ENCODE measurements around the gene ZNF385A. TPM values are rescaled to one million over a fixed set of nuclear protein-coding genes. Genes with fewer than 3 reads are reported as not detected.

The ZNF385A gene
- polyA plus RNA-seq, 2 donors, result 44.6 to 49.9 TPM

GRCh38 chr12:54425702-54426101, 41.2 kb upstream of the ZNF385A start:
- Histone ChIP-seq H3K4me1 (ENCODE audit: control insufficient read depth in 2 of 2, insufficient read depth in 2 of 2, low read length in 1 of 2) (peaks cover 0 to 2% of the 10 kb centered on the region in 2 donors), H3K36me3 (ENCODE audit: control insufficient read depth in 2 of 2, insufficient read depth in 2 of 2, low read length in 1 of 2) (no peaks in the 10 kb centered on the region), H3K9me3 (ENCODE audit: control insufficient read depth in 2 of 2, insufficient read depth in 1 of 2, low read depth in 1 of 2, low read length in 1 of 2) (no peaks in the 10 kb centered on the region), H3K4me3 (ENCODE audit: low read depth in 1 of 2, low read length in 2 of 2) (no peak overlapping the region), H3K27me3 (ENCODE audit: control insufficient read depth in 1 of 2, insufficient read depth in 2 of 2, low read length in 2 of 2) (no peaks in the 10 kb centered on the region), H3K27ac (ENCODE audit: low read depth in 2 of 2, low read length in 1 of 2) (peak overlapping the region in 1 of 2 donors; percentile 24)
- WGBS, 2 donors, result 18 to 34% methylated on average over 2 of the region's 2 CpGs

- H3K27ac ChIP-seq (ENCODE audit: low read depth in 2 of 2, low read length in 1 of 2), result peak overlapping the region in 1 of 2 donors; percentile 17
- no peaks in the 10 kb centered on the region for H3K27me3 ChIP-seq (ENCODE audit: control insufficient read depth in 1 of 2, insufficient read depth in 2 of 2, low read length in 2 of 2)
- 62 to 67% methylated on average over 3 of the region's 3 CpGs for WGBS, 2 donors
- H3K9me3 ChIP-seq (ENCODE audit: control insufficient read depth in 2 of 2, insufficient read depth in 1 of 2, low read depth in 1 of 2, low read length in 1 of 2), result no peaks in the 10 kb centered on the region
- peaks cover 0 to 2% of the 10 kb centered on the region in 2 donors for H3K4me1 ChIP-seq (ENCODE audit: control insufficient read depth in 2 of 2, insufficient read depth in 2 of 2, low read length in 1 of 2)
- H3K4me3 ChIP-seq (ENCODE audit: low read depth in 1 of 2, low read length in 2 of 2), result no peak overlapping the region
- H3K36me3 ChIP-seq (ENCODE audit: control insufficient read depth in 2 of 2, insufficient read depth in 2 of 2, low read length in 1 of 2), result no peaks in the 10 kb centered on the region
Observed at GRCh38 chr12:54424224-54424623, 39.7 kb upstream of the ZNF385A start.

- 72 to 73% methylated on average over 5 of the region's 5 CpGs for WGBS, 2 donors
- Histone ChIP-seq H3K4me3 (ENCODE audit: low read depth in 1 of 2, low read length in 2 of 2) (no peak overlapping the region), H3K4me1 (ENCODE audit: control insufficient read depth in 2 of 2, insufficient read depth in 2 of 2, low read length in 1 of 2) (no peaks in the 10 kb centered on the region), H3K36me3 (ENCODE audit: control insufficient read depth in 2 of 2, insufficient read depth in 2 of 2, low read length in 1 of 2) (no peaks in the 10 kb centered on the region), H3K27ac (ENCODE audit: low read depth in 2 of 2, low read length in 1 of 2) (no peak overlapping the region), H3K27me3 (ENCODE audit: control insufficient read depth in 1 of 2, insufficient read depth in 2 of 2, low read length in 2 of 2) (no peaks in the 10 kb centered on the region), H3K9me3 (ENCODE audit: control insufficient read depth in 2 of 2, insufficient read depth in 1 of 2, low read depth in 1 of 2, low read length in 1 of 2) (no peaks in the 10 kb centered on the region)
Observed at GRCh38 chr12:54423816-54424150, 39.2 kb upstream of the ZNF385A start.

- Histone ChIP-seq H3K27me3 (ENCODE audit: control insufficient read depth in 1 of 2, insufficient read depth in 2 of 2, low read length in 2 of 2) (no peaks in the 10 kb centered on the region), H3K27ac (ENCODE audit: low read depth in 2 of 2, low read length in 1 of 2) (peak overlapping the region; percentile 72 to 84), H3K4me1 (ENCODE audit: control insufficient read depth in 2 of 2, insufficient read depth in 2 of 2, low read length in 1 of 2) (no peaks in the 10 kb centered on the region), H3K36me3 (ENCODE audit: control insufficient read depth in 2 of 2, insufficient read depth in 2 of 2, low read length in 1 of 2) (no peaks in the 10 kb centered on the region), H3K4me3 (ENCODE audit: low read depth in 1 of 2, low read length in 2 of 2) (no peak overlapping the region), H3K9me3 (ENCODE audit: control insufficient read depth in 2 of 2, insufficient read depth in 1 of 2, low read depth in 1 of 2, low read length in 1 of 2) (no peaks in the 10 kb centered on the region)
- WGBS, 2 donors, result 77 to 85% methylated on average over 2 of the region's 2 CpGs
Observed at GRCh38 chr12:54421879-54422250, 37.3 kb upstream of the ZNF385A start.

- WGBS, 2 donors, result 68 to 69% methylated on average over 4 of the region's 4 CpGs
- H3K4me1 ChIP-seq (ENCODE audit: control insufficient read depth in 2 of 2, insufficient read depth in 2 of 2, low read length in 1 of 2), result no peaks in the 10 kb centered on the region
- H3K27me3 ChIP-seq (ENCODE audit: control insufficient read depth in 1 of 2, insufficient read depth in 2 of 2, low read length in 2 of 2), result no peaks in the 10 kb centered on the region
- no peaks in the 10 kb centered on the region for H3K9me3 ChIP-seq (ENCODE audit: control insufficient read depth in 2 of 2, insufficient read depth in 1 of 2, low read depth in 1 of 2, low read length in 1 of 2)
- H3K36me3 ChIP-seq (ENCODE audit: control insufficient read depth in 2 of 2, insufficient read depth in 2 of 2, low read length in 1 of 2), result no peaks in the 10 kb centered on the region
- peak overlapping the region; percentile 84 to 88 for H3K27ac ChIP-seq (ENCODE audit: low read depth in 2 of 2, low read length in 1 of 2)
- H3K4me3 ChIP-seq (ENCODE audit: low read depth in 1 of 2, low read length in 2 of 2), result no peak overlapping the region
Observed at GRCh38 chr12:54421175-54421878, 36.8 kb upstream of the ZNF385A start.

GRCh38 chr12:54420766-54421144, 36.2 kb upstream of the ZNF385A start:
- no peaks in the 10 kb centered on the region for H3K27me3 ChIP-seq (ENCODE audit: control insufficient read depth in 1 of 2, insufficient read depth in 2 of 2, low read length in 2 of 2)
- no peaks in the 10 kb centered on the region for H3K4me1 ChIP-seq (ENCODE audit: control insufficient read depth in 2 of 2, insufficient read depth in 2 of 2, low read length in 1 of 2)
- peak overlapping the region; percentile 40 to 88 for H3K27ac ChIP-seq (ENCODE audit: low read depth in 2 of 2, low read length in 1 of 2)
- WGBS, 2 donors, result 65 to 66% methylated on average over 2 of the region's 2 CpGs
- H3K4me3 ChIP-seq (ENCODE audit: low read depth in 1 of 2, low read length in 2 of 2), result no peak overlapping the region
- no peaks in the 10 kb centered on the region for H3K36me3 ChIP-seq (ENCODE audit: control insufficient read depth in 2 of 2, insufficient read depth in 2 of 2, low read length in 1 of 2)
- H3K9me3 ChIP-seq (ENCODE audit: control insufficient read depth in 2 of 2, insufficient read depth in 1 of 2, low read depth in 1 of 2, low read length in 1 of 2), result no peaks in the 10 kb centered on the region

- Histone ChIP-seq H3K27ac (ENCODE audit: low read depth in 2 of 2, low read length in 1 of 2) (peak within 1 kb of the TSS; percentile 82 to 88), H3K4me3 (ENCODE audit: low read depth in 1 of 2, low read length in 2 of 2) (peak within 1 kb of the TSS; percentile 56 to 72), H3K4me1 (ENCODE audit: control insufficient read depth in 2 of 2, insufficient read depth in 2 of 2, low read length in 1 of 2) (no peaks in the 10 kb centered on the region), H3K36me3 (ENCODE audit: control insufficient read depth in 2 of 2, insufficient read depth in 2 of 2, low read length in 1 of 2) (no peaks in the 10 kb centered on the region), H3K9me3 (ENCODE audit: control insufficient read depth in 2 of 2, insufficient read depth in 1 of 2, low read depth in 1 of 2, low read length in 1 of 2) (no peaks in the 10 kb centered on the region), H3K27me3 (ENCODE audit: control insufficient read depth in 1 of 2, insufficient read depth in 2 of 2, low read length in 2 of 2) (no peaks in the 10 kb centered on the region)
- WGBS, 2 donors, result 2 to 4% methylated on average over 37 to 46 of the region's 46 CpGs
Observed at GRCh38 chr12:54419088-54419887, 34.8 kb upstream of the ZNF385A start, which contains the start of gene ITGA5. Gene ITGA5, minus strand, starts transcription at chr12:54419266. Its CDS starts 68 bp downstream, at chr12:54419198.

- WGBS, 2 donors, result 4 to 5% methylated on average over 30 to 35 of the region's 35 CpGs
- peaks cover under 1 to 2% of the 10 kb centered on the region in 2 donors for H3K4me1 ChIP-seq (ENCODE audit: control insufficient read depth in 2 of 2, insufficient read depth in 2 of 2, low read length in 1 of 2)
Observed at GRCh38 chr12:54418441-54419087, 34.0 kb upstream of the ZNF385A start.

GRCh38 chr12:54417712-54418440, 33.3 kb upstream of the ZNF385A start:
- Histone ChIP-seq H3K4me3 (ENCODE audit: low read depth in 1 of 2, low read length in 2 of 2) (peak overlapping the region; percentile 56 to 72), H3K9me3 (ENCODE audit: control insufficient read depth in 2 of 2, insufficient read depth in 1 of 2, low read depth in 1 of 2, low read length in 1 of 2) (no peaks in the 10 kb centered on the region), H3K27me3 (ENCODE audit: control insufficient read depth in 1 of 2, insufficient read depth in 2 of 2, low read length in 2 of 2) (no peaks in the 10 kb centered on the region), H3K27ac (ENCODE audit: low read depth in 2 of 2, low read length in 1 of 2) (peak overlapping the region; percentile 82 to 88), H3K36me3 (ENCODE audit: control insufficient read depth in 2 of 2, insufficient read depth in 2 of 2, low read length in 1 of 2) (no peaks in the 10 kb centered on the region), H3K4me1 (ENCODE audit: control insufficient read depth in 2 of 2, insufficient read depth in 2 of 2, low read length in 1 of 2) (peaks cover 4 to 6% of the 10 kb centered on the region in 2 donors)
- WGBS, 2 donors, result 32 to 37% methylated on average over 22 to 25 of the region's 25 CpGs

More at GRCh38 chr12:54418441-54419087, 34.0 kb upstream of the ZNF385A start:
- no peaks in the 10 kb centered on the region for H3K9me3 ChIP-seq (ENCODE audit: control insufficient read depth in 2 of 2, insufficient read depth in 1 of 2, low read depth in 1 of 2, low read length in 1 of 2)
- no peaks in the 10 kb centered on the region for H3K27me3 ChIP-seq (ENCODE audit: control insufficient read depth in 1 of 2, insufficient read depth in 2 of 2, low read length in 2 of 2)
- peak overlapping the region; percentile 56 to 72 for H3K4me3 ChIP-seq (ENCODE audit: low read depth in 1 of 2, low read length in 2 of 2)
- H3K27ac ChIP-seq (ENCODE audit: low read depth in 2 of 2, low read length in 1 of 2), result peak overlapping the region; percentile 82 to 88
- H3K36me3 ChIP-seq (ENCODE audit: control insufficient read depth in 2 of 2, insufficient read depth in 2 of 2, low read length in 1 of 2), result no peaks in the 10 kb centered on the region

All from esophagus (tissue), 2 donors.